Peyer's patch (tissue), 4 donors: Measurements from ENCODE around the gene ITGB2.

Experiments
- POLR2A ChIP-seq, 2 donors: fragments of 450-650 bp; IDR thresholded peaks; one replicate each; pipeline ENCODE4 v1.5.1; 2017; ENCODE audit warnings: antibody characterized with exemption in 2 of 2, mild to moderate bottlenecking in 2 of 2, moderate library complexity in 2 of 2
- TF ChIP-seq, protein P1 (sequence below), 6 experiments: fragments of 450-650 bp in 4 of 6; fragments of 200-600 bp in 2 of 6; sonication (generic) in 1 of 6; IDR thresholded peaks; one replicate each; pipeline ENCODE4 v1.5.1; 2017 to 2019; ENCODE audit warnings: antibody characterized with exemption in 6 of 6, mild to moderate bottlenecking in 3 of 6, moderate library complexity in 1 of 6

DNA sequence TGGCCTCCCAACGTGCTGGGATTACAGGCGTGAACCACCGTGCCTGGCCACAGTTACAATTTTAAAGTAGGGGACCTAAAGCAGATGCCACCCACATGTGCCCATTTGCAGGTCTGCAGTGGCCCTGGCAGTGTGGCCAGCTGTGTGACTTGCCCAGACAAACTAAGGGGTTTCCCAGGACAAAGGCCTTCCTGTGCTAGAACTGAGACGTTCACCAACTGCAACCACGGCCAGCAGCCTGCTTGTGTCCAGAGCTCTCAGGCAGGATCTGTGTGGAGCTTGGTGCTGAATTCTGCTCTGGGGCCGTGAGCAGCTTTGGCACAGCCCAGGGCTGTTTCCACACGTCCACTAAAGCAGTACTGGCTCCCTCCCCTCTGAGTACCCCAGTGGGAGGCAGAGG is 36.6 kb downstream of the ITGB2 start:
- TF ChIP-seq, protein P1, sequence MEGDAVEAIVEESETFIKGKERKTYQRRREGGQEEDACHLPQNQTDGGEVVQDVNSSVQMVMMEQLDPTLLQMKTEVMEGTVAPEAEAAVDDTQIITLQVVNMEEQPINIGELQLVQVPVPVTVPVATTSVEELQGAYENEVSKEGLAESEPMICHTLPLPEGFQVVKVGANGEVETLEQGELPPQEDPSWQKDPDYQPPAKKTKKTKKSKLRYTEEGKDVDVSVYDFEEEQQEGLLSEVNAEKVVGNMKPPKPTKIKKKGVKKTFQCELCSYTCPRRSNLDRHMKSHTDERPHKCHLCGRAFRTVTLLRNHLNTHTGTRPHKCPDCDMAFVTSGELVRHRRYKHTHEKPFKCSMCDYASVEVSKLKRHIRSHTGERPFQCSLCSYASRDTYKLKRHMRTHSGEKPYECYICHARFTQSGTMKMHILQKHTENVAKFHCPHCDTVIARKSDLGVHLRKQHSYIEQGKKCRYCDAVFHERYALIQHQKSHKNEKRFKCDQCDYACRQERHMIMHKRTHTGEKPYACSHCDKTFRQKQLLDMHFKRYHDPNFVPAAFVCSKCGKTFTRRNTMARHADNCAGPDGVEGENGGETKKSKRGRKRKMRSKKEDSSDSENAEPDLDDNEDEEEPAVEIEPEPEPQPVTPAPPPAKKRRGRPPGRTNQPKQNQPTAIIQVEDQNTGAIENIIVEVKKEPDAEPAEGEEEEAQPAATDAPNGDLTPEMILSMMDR (IDR thresholded peaks at IDR 0.05): no peak
- no peak for TF ChIP-seq POLR2A (IDR thresholded peaks at IDR 0.05)
